ES-I3 (cell line): ENCODE results near the gene MYO1H.
"Not testable (repeated sequence)": the region's sequence is repeated elsewhere in the genome, so short reads cannot be mapped to it uniquely, and the experiment has no call there.

ENCODE experiments used
- H3K36me3 ChIP-seq: 2 replicates; pipeline ENCODE4 v1.6.1; 2013; ENCODE audit warnings: mild to moderate bottlenecking, low read length, control low read depth, moderate library complexity; ENCODE audit not compliant: insufficient read depth
- H3K4me1 ChIP-seq: 2 replicates; pipeline ENCODE4 v1.6.1; 2013; ENCODE audit warnings: mild to moderate bottlenecking, control low read depth, low read length; ENCODE audit not compliant: insufficient read depth
- H3K9ac ChIP-seq: 2 replicates; pipeline ENCODE4 v1.6.1; 2013; ENCODE audit warnings: low read depth, mild to moderate bottlenecking, low read length, moderate library complexity
- H3K9me3 ChIP-seq: 2 replicates; pipeline ENCODE4 v1.6.1; 2013; ENCODE audit warnings: mild to moderate bottlenecking, low read length, moderate library complexity; ENCODE audit not compliant: control insufficient read depth, insufficient read depth

The MYO1H gene

GRCh38 chr12:109377139-109377685 lies 29.5 kb downstream of the MYO1H start:
- H3K4me1 ChIP-seq: no peaks in the 10 kb centered on the region; the same call in 1 of the 2 replicates
- no peak overlapping the region for H3K9ac ChIP-seq
- no peaks in the 10 kb centered on the region for H3K36me3 ChIP-seq
- H3K9me3 ChIP-seq: no peaks in the 10 kb centered on the region

- Histone ChIP-seq H3K4me1 (no peaks in the 10 kb centered on the region; the same call in 1 of the 2 replicates), H3K36me3 (no peaks in the 10 kb centered on the region), H3K9me3 (no peaks in the 10 kb centered on the region), H3K9ac (no peak overlapping the region)
Measured at GRCh38 chr12:109378569-109378968, 30.9 kb downstream of the MYO1H start.

- Histone ChIP-seq H3K9ac (no peak overlapping the region), H3K9me3 (no peaks in the 10 kb centered on the region), H3K4me1 (no peaks in the 10 kb centered on the region; the same call in 1 of the 2 replicates), H3K36me3 (no peaks in the 10 kb centered on the region)
Measured at GRCh38 chr12:109382031-109382430, 34.3 kb downstream of the MYO1H start.

- Histone ChIP-seq H3K36me3 (no peaks in the 10 kb centered on the region), H3K4me1 (no peaks in the 10 kb centered on the region), H3K9ac (no peak overlapping the region), H3K9me3 (no peaks in the 10 kb centered on the region)
Measured at GRCh38 chr12:109383240-109383639, 35.5 kb downstream of the MYO1H start.

- Histone ChIP-seq H3K9me3 (no peaks in the 10 kb centered on the region), H3K4me1 (no peaks in the 10 kb centered on the region), H3K9ac (no peak overlapping the region), H3K36me3 (no peaks in the 10 kb centered on the region)
Measured at GRCh38 chr12:109385339-109386058, 37.8 kb downstream of the MYO1H start.

GRCh38 chr12:109386059-109386433 lies 38.3 kb downstream of the MYO1H start:
- H3K4me1 ChIP-seq: no peaks in the 10 kb centered on the region
- no peak overlapping the region for H3K9ac ChIP-seq
- H3K36me3 ChIP-seq: no peaks in the 10 kb centered on the region
- no peaks in the 10 kb centered on the region for H3K9me3 ChIP-seq

- Histone ChIP-seq H3K9me3 (no peaks in the 10 kb centered on the region), H3K9ac (no peak overlapping the region), H3K4me1 (no peaks in the 10 kb centered on the region), H3K36me3 (no peaks in the 10 kb centered on the region)
Measured at GRCh38 chr12:109387425-109388166, 39.9 kb downstream of the MYO1H start.

- Histone ChIP-seq H3K9ac (no peak overlapping the region), H3K36me3 (no peaks in the 10 kb centered on the region), H3K4me1 (no peaks in the 10 kb centered on the region), H3K9me3 (no peaks in the 10 kb centered on the region)
Measured at GRCh38 chr12:109388167-109388563, 40.5 kb downstream of the MYO1H start.

- Histone ChIP-seq H3K4me1 (no peaks in the 10 kb centered on the region), H3K36me3 (no peaks in the 10 kb centered on the region), H3K9me3 (no peaks in the 10 kb centered on the region), H3K9ac (no peak overlapping the region)
Measured at GRCh38 chr12:109389146-109389545, 41.4 kb downstream of the MYO1H start.

GRCh38 chr12:109393437-109394345 lies 46.0 kb downstream of the MYO1H start:
- no peak overlapping the region for H3K9ac ChIP-seq
- no peaks in the 10 kb centered on the region for H3K9me3 ChIP-seq
- H3K4me1 ChIP-seq: no peaks in the 10 kb centered on the region
- H3K36me3 ChIP-seq: no peaks in the 10 kb centered on the region

- Histone ChIP-seq H3K4me1 (no peaks in the 10 kb centered on the region), H3K36me3 (no peaks in the 10 kb centered on the region), H3K9ac (no peak overlapping the region), H3K9me3 (no peaks in the 10 kb centered on the region)
Measured at GRCh38 chr12:109394891-109395290, 47.2 kb downstream of the MYO1H start.

GRCh38 chr12:109404841-109405240 lies 57.1 kb downstream of the MYO1H start:
- H3K36me3 ChIP-seq, H3K4me1 ChIP-seq, H3K9ac ChIP-seq, H3K9me3 ChIP-seq: not testable (repeated sequence)

GRCh38 chr12:109406147-109406546 lies 58.4 kb downstream of the MYO1H start:
- not testable (repeated sequence) for H3K9ac ChIP-seq, H3K4me1 ChIP-seq, H3K36me3 ChIP-seq, H3K9me3 ChIP-seq

- no peaks in the 10 kb centered on the region; the same call in 1 of the 2 replicates for H3K9me3 ChIP-seq
- no peaks in the 10 kb centered on the region for H3K4me1 ChIP-seq
- H3K36me3 ChIP-seq: no peaks in the 10 kb centered on the region
- no peak overlapping the region for H3K9ac ChIP-seq
Measured at GRCh38 chr12:109418848-109419480, 71.3 kb downstream of the MYO1H start.
